Smooth muscle cell (in vitro differentiated cells): ENCODE data around the gene F12. TPM values are rescaled to one million over a fixed set of nuclear protein-coding genes. Genes with fewer than 3 reads are reported as not detected.

Experiments used
- DNase-seq: peaks from one replicate; lab custom pipeline; 2025; ENCODE audit not compliant: unreplicated experiment; lab: John Stamatoyannopoulos, UW
- H2AFZ ChIP-seq: fragments of 200-600 bp; sonication (generic); 2 replicates; pipeline ENCODE4 v1.6.0; 2016; ENCODE audit warnings: antibody characterized with exemption, low read depth, mild to moderate bottlenecking
- H3F3A ChIP-seq: fragments of 200-600 bp; sonication (generic); 2 replicates; pipeline ENCODE4 v1.6.0; 2017; ENCODE audit warnings: antibody characterized with exemption, low read depth
- H3K27ac ChIP-seq: fragments of 200-600 bp; sonication (generic); 2 replicates; pipeline ENCODE4 v1.5.1; 2016; ENCODE audit warnings: low read depth, mild to moderate bottlenecking
- H3K27me3 ChIP-seq: fragments of 200-600 bp; sonication (generic); 2 replicates; pipeline ENCODE4 v1.6.1; 2016; ENCODE audit warnings: low read depth, mild to moderate bottlenecking
- H3K36me3 ChIP-seq: fragments of 200-600 bp; sonication (generic); 2 replicates; pipeline ENCODE4 v1.5.1; 2016; ENCODE audit warnings: low read depth
- H3K4me1 ChIP-seq: fragments of 200-600 bp; sonication (generic); 2 replicates; pipeline ENCODE4 v1.5.1; 2016; ENCODE audit warnings: low read depth
- H3K4me2 ChIP-seq: fragments of 200-600 bp; sonication (generic); 2 replicates; pipeline ENCODE4 v1.6.0; 2016; ENCODE audit warnings: mild to moderate bottlenecking
- H3K4me3 ChIP-seq: fragments of 200-600 bp; sonication (generic); 2 replicates; pipeline ENCODE4 v1.5.1; 2016; ENCODE audit warnings: mild to moderate bottlenecking
- H3K79me2 ChIP-seq: fragments of 200-600 bp; sonication (generic); 2 replicates; pipeline ENCODE4 v1.6.0; 2016; ENCODE audit warnings: low read depth, mild to moderate bottlenecking
- H3K9ac ChIP-seq: fragments of 200-600 bp; sonication (generic); 2 replicates; pipeline ENCODE4 v1.6.0; 2016; ENCODE audit warnings: low read depth
- H3K9me3 ChIP-seq: fragments of 200-600 bp; sonication (generic); replicated peaks from 2 replicates; pipeline ENCODE4 v1.5.1; 2016; ENCODE audit warnings: low read depth
- H4K20me1 ChIP-seq: fragments of 200-600 bp; sonication (generic); 2 replicates; pipeline ENCODE4 v1.6.0; 2016; ENCODE audit warnings: low read depth
- CTCF ChIP-seq: fragments of 200-600 bp; sonication (generic); IDR thresholded peaks from 2 replicates; pipeline ENCODE4 v1.5.1; 2017; ENCODE audit warnings: borderline replicate concordance, mild to moderate bottlenecking, antibody characterized with exemption; ENCODE audit not compliant: insufficient read depth, poor library complexity, severe bottlenecking
- WGBS: methylation state at CpG from one replicate; pipeline ENCODE4 v1.1.7; 2016; ENCODE audit warnings: low lambda C conversion rate; 5-methylcytosine and 5-hydroxymethylcytosine counted together
- polyA plus RNA-seq: library from polyadenylated mRNA; unstranded; fragments of >200 nt; fragmentation: Nextera tagmentation; extraction: Ambion mirVana; gene quantifications from 2 replicates; pipeline ENCODE4 v1.2.1, GENCODE V29; 2016
- total RNA-seq: library from RNA; depleted of rRNA; stranded (reverse); fragments of >200 nt; gene quantifications from 2 replicates; pipeline ENCODE4 v1.2.3, GENCODE V29; 2014

The F12 gene
- total and polyA plus RNA-seq, 2 experiments from 2014 or later: 3.6 to 15.0 TPM

- no peak overlapping the region for H3K27ac ChIP-seq
- H3K4me2 ChIP-seq: peak overlapping the region; percentile 87
- peak overlapping the region; percentile 50 for H3K4me3 ChIP-seq
- no peaks in the 10 kb centered on the region for H3K27me3 ChIP-seq
- H3K79me2 ChIP-seq: no peaks in the 10 kb centered on the region
- no peak for TF ChIP-seq CTCF
- H3K36me3 ChIP-seq: no peaks in the 10 kb centered on the region
- H4K20me1 ChIP-seq: no peaks in the 10 kb centered on the region
- H2AFZ ChIP-seq: no peak overlapping the region
- no peaks in the 10 kb centered on the region for H3F3A ChIP-seq
- H3K9me3 ChIP-seq: no peaks in the 10 kb centered on the region
- H3K9ac ChIP-seq: no peak overlapping the region
- DNase-seq: no peak
- 59% methylated on average over 10 of the region's 10 CpGs for WGBS
- H3K4me1 ChIP-seq: peaks cover 25% of the 10 kb centered on the region
Measured at GRCh38 chr5:177363565-177363964, 45.8 kb downstream of the F12 start.

GRCh38 chr5:177362610-177363507 lies 46.5 kb downstream of the F12 start:
- 12% methylated on average over 43 of the region's 59 CpGs for WGBS
- H3K79me2 ChIP-seq: no peaks in the 10 kb centered on the region

GRCh38 chr5:177362292-177362609 lies 47.1 kb downstream of the F12 start:
- Histone ChIP-seq H3K79me2 (no peaks in the 10 kb centered on the region), H3K36me3 (no peaks in the 10 kb centered on the region), H2AFZ (no peak overlapping the region), H3K27me3 (no peaks in the 10 kb centered on the region), H3K9me3 (no peaks in the 10 kb centered on the region), H4K20me1 (no peaks in the 10 kb centered on the region), H3K4me3 (no peak overlapping the region), H3K4me1 (peaks cover 21% of the 10 kb centered on the region), H3K27ac (no peak overlapping the region), H3K9ac (no peak overlapping the region), H3K4me2 (no peak overlapping the region), H3F3A (no peaks in the 10 kb centered on the region)
- WGBS: 70% methylated on average over 8 of the region's 8 CpGs
- no peak for TF ChIP-seq CTCF
- no peak for DNase-seq

More at GRCh38 chr5:177362610-177363507, 46.5 kb downstream of the F12 start:
- Histone ChIP-seq H3K4me3 (peak overlapping the region; percentile 50), H3F3A (no peaks in the 10 kb centered on the region), H3K27me3 (no peaks in the 10 kb centered on the region), H3K9me3 (no peaks in the 10 kb centered on the region), H3K4me2 (peak overlapping the region; percentile 87), H3K9ac (no peak overlapping the region), H3K36me3 (no peaks in the 10 kb centered on the region), H2AFZ (peak overlapping the region; percentile 94), H3K4me1 (peaks cover 25% of the 10 kb centered on the region), H3K27ac (no peak overlapping the region), H4K20me1 (no peaks in the 10 kb centered on the region)
- no peak for DNase-seq
- TF ChIP-seq CTCF: no peak
